Measurements from ENCODE around the gene PTAFR. TPM values are rescaled to one million over a fixed set of nuclear protein-coding genes. Genes with fewer than 3 reads are reported as not detected.

The PTAFR gene
- total RNA-seq, 2 donors from 2014 or later, result 2.3 to 2.5 TPM

DNA sequence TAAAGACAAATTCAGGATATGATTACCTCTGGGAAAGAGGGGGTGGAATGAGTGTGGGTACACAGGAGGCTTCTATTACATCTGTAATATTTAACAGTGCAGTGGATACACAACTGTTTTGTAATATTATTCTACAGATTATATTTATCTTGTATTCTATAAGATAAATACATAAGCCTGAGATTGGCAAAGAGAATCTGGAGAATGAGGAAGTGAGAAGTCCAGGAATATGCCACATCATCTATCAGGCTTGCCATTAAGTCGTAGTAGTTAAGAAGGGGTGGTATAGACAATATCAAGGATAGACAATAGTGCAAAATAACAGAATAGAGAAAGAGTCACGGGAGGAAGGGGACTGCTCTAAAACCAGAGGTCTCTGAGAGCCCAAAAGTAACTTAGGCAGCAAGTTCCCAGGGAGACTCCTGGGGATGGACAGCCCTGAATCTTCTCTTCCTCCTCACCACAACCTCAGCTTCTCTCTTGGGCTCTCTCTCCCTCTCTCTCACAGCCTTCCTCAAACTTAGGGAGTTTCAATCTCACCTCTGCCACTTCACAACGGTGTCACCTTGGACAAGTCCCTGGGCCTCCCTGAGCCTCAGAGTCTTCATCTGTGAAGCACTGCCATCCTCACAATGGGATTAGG, 14.0 kb upstream of the PTAFR start:
- intact Hi-C loops (cut with DNase I), result no loop called here
- WGBS, result 68% methylated on average over 3 of the region's 3 CpGs
- TF ChIP-seq CTCF (IDR thresholded peaks at IDR 0.05) (no peak), POLR2A (IDR thresholded peaks at IDR 0.05) (no peak), POLR2AphosphoS5 (IDR thresholded peaks at IDR 0.05) (no peak)

DNA sequence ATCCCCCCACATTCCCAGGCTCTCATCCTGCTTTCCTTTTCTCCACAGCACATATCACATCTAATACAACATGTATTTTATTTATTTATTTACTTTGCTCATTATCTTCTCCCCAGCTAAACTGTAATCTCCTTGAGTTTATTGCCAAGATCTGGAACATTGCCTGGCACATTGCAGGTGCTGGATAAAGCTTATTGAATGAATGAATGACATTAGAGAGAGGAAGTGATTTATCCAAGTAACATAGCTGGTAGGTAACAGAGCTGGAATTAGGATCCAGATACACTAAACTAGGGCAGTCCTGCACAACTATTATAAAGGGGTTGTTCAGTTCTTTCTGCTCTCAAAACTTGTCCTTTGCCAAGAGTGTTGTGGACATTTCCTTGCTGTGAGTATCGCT, 8.6 kb upstream of the PTAFR start:
- Histone ChIP-seq H3K27me3 (replicated peaks; ENCODE audit: insufficient read depth) (no peaks in the 10 kb centered on the region), H3K4me3 (no peak overlapping the region), H3K9me3 (no peaks in the 10 kb centered on the region), H3K36me3 (no peaks in the 10 kb centered on the region), H3K4me1 (replicated peaks) (no peaks in the 10 kb centered on the region), H3K27ac (no peak overlapping the region)
- intact Hi-C loops (cut with DNase I), result no loop called here
- DNase-seq (ENCODE audit: low spot score), result no peak
- TF ChIP-seq POLR2AphosphoS5 (IDR thresholded peaks at IDR 0.05) (no peak), POLR2A (IDR thresholded peaks at IDR 0.05) (no peak), CTCF (IDR thresholded peaks at IDR 0.05) (no peak)
- 86% methylated on average over 1 of the region's 1 CpG for WGBS

More for the DNA sequence above, 14.0 kb upstream of the PTAFR start:
- H3K4me1 ChIP-seq (replicated peaks), result no peaks in the 10 kb centered on the region
- no peak for DNase-seq (ENCODE audit: low spot score)
- no peak overlapping the region for H3K4me3 ChIP-seq
- no peaks in the 10 kb centered on the region for H3K9me3 ChIP-seq
- H3K27me3 ChIP-seq (replicated peaks; ENCODE audit: insufficient read depth), result no peaks in the 10 kb centered on the region
- no peaks in the 10 kb centered on the region for H3K36me3 ChIP-seq
- no peak overlapping the region for H3K27ac ChIP-seq

- no peaks in the 10 kb centered on the region for H3K4me1 ChIP-seq (replicated peaks)
- WGBS, result 50% methylated on average over 12 of the region's 12 CpGs
- no peaks in the 10 kb centered on the region for H3K27me3 ChIP-seq (replicated peaks; ENCODE audit: insufficient read depth)
- no peak for TF ChIP-seq POLR2AphosphoS5 (IDR thresholded peaks at IDR 0.05)
- TF ChIP-seq CTCF (IDR thresholded peaks at IDR 0.05), result no peak
- TF ChIP-seq POLR2A (IDR thresholded peaks at IDR 0.05), result no peak
- no peak for DNase-seq (ENCODE audit: low spot score)
- intact Hi-C loops (cut with DNase I), result no loop called here
- H3K36me3 ChIP-seq, result no peaks in the 10 kb centered on the region
- no peak overlapping the region for H3K4me3 ChIP-seq
- no peaks in the 10 kb centered on the region for H3K9me3 ChIP-seq
- H3K27ac ChIP-seq, result no peak overlapping the region
Measured at GRCh38 chr1:28180306-28181305, 4.1 kb upstream of the PTAFR start.

GRCh38 chr1:28178690-28179485, 2.4 kb upstream of the PTAFR start:
- intact Hi-C loops (cut with DNase I), result no loop called here

More at GRCh38 chr1:28178690-28179485, 2.4 kb upstream of the PTAFR start:
- WGBS, result 92% methylated on average over 15 of the region's 15 CpGs
- TF ChIP-seq CTCF (IDR thresholded peaks at IDR 0.05) (no peak), POLR2AphosphoS5 (IDR thresholded peaks at IDR 0.05) (no peak), POLR2A (IDR thresholded peaks at IDR 0.05) (no peak)
- Histone ChIP-seq H3K4me3 (no peak overlapping the region), H3K27me3 (replicated peaks; ENCODE audit: insufficient read depth) (no peaks in the 10 kb centered on the region), H3K36me3 (no peaks in the 10 kb centered on the region), H3K27ac (no peak overlapping the region), H3K9me3 (no peaks in the 10 kb centered on the region), H3K4me1 (replicated peaks) (no peaks in the 10 kb centered on the region)
- DNase-seq (ENCODE audit: low spot score), result no peak
